Activated naive CD4-positive, alpha-beta T cell treated with anti-CD3 and anti-CD28 coated beads, Interleukin-2, amount 10 ng/mL, durations not matched to agents 5 hours and 36 hours (primary cell): ENCODE results near the gene GPR162. TPM values are rescaled to one million over a fixed set of nuclear protein-coding genes. Genes with fewer than 3 reads are reported as not detected.

Experiments
- total RNA-seq, 2 experiments: library from RNA; stranded (reverse); gene quantifications; one replicate each; pipeline ENCODE4 v1.2.3, GENCODE V29; 2021

The GPR162 gene, protein sequence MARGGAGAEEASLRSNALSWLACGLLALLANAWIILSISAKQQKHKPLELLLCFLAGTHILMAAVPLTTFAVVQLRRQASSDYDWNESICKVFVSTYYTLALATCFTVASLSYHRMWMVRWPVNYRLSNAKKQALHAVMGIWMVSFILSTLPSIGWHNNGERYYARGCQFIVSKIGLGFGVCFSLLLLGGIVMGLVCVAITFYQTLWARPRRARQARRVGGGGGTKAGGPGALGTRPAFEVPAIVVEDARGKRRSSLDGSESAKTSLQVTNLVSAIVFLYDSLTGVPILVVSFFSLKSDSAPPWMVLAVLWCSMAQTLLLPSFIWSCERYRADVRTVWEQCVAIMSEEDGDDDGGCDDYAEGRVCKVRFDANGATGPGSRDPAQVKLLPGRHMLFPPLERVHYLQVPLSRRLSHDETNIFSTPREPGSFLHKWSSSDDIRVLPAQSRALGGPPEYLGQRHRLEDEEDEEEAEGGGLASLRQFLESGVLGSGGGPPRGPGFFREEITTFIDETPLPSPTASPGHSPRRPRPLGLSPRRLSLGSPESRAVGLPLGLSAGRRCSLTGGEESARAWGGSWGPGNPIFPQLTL
- total RNA-seq, result under 1 TPM; 0.17 to 0.23 TPM

DNA sequence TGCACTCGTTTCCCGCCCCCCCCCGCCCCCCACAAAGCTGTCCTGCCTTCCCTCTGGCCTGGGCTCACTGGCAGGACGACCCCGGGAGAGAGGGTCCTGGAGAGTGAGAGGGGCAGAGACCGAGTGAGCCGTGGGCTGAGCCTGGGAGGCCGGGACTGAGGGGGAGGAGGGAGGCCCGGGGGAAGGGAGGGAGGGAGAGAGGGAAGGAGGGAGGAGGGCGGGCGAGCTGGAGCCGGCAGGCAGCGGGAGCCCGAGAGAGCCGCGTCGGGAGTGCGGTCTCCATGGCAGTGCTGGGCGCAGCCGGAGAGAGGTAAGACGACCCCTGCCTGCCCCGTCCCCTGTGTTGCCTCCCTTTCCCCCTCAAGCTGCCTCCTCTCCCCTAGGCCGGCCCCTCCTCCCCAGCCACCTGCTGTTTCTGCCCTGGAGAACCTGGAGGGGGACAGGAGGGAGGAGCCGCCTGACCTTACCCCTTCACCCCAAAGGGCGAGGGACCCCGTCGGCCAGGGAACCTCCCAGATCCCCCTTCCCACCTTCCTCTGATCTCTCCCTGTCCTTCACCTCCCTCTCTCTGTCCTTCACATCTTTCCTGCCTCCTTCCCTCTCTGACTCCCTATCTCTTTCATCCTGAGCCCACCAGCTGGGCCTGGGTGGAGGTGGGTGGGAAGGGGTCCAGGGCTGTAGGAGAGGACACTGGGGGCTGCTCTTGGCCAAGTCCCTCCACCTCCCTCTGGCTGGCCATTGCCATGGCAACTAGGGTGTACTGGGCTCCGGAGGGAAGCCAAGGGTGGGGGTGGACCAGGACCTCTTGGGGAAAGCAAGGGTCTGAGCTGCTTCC lies at the start of gene GPR162:
GPR162 (plus strand) TSS at position 231 of the 835 bp plus-strand sequence. CDS start 2,078 bp downstream, outside the sequence.

DNA sequence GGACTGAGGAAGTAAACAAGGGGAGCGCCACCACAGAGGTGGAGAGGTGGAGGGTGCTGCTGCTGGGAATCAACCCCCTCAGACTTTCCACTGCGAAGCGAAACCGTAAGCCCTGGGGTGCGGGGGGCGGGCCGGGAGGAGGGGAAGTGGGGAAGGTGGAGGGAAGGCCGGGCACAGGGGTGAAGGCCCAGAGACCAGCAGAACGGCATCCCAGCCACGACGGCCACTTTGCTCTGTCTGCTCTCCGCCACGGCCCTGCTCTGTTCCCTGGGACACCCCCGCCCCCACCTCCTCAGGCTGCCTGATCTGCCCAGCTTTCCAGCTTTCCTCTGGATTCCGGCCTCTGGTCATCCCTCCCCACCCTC lies 49.3 kb upstream of the GPR162 start, which contains the start of gene LAG3:
LAG3 (plus strand) TSS at position 190 of the 365 bp plus-strand sequence. CDS start 333 bp downstream, outside the sequence.

DNA sequence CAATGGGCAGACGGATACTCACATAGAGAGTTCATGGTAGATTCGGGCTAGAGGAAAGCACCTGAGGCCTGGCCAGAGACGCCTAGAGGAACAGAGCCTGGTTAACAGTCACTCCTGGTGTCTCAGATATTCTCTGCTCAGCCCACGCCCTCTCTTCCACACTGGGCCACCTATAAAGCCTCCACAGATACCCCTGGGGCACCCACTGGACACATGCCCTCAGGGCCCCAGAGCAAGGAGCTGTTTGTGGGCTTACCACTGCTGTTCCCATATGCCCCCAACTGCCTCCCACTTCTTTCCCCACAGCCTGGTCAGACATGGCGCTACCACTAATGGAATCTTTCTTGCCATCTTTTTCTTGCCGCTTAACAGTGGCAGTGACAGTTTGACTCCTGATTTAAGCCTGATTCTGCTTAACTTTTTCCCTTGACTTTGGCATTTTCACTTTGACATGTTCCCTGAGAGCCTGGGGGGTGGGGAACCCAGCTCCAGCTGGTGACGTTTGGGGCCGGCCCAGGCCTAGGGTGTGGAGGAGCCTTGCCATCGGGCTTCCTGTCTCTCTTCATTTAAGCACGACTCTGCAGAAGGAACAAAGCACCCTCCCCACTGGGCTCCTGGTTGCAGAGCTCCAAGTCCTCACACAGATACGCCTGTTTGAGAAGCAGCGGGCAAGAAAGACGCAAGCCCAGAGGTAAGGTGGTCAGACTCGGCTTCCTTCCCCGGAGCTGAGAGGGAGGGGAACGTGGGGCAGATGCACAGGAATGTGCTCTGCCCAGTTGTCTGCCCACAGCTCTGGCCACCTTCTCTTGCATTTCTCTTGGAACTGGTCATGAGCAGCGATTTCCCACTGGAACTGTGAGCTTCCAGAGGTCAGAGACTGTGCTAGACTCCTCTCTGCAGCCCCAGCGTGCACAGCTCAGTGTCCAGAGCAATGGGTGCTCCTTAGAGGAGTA lies 32.4 kb upstream of the GPR162 start, which contains the start of gene CD4:
CD4 (plus strand) TSS at position 557 of the 953 bp plus-strand sequence. CDS start 10,611 bp downstream, outside the sequence.

DNA sequence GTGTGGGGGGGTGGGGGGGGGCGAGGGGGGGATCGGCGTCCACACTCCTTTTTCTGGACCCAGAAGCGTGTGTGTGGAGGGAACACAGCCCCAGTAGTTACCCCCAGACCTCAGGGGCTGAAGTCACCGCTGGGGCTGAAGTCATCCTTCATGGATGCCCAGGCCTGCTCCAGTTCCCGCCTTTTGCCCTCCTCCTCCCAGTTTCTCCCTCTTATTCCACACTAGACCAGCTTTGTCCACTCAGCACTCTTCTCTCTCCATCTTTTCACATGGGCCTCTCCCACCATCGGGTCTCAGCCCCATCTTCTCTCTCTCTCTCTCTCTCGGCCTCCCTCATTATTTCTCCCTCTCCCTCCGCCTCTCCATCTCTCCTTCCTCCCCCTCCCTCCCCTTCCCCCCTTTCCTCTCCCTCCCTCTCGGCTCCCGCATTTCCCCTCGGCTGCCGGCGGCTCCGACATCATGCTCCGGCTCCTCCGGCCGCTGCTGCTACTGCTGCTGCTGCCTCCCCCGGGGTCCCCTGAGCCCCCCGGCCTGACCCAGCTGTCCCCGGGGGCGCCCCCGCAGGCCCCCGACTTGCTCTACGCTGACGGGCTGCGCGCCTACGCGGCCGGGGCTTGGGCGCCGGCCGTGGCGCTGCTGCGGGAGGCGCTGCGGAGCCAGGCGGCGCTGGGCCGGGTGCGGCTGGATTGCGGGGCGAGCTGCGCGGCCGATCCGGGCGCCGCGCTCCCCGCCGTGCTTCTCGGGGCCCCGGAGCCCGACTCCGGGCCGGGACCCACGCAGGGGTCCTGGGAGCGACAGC lies 6.6 kb downstream of the GPR162 start, which contains the start of gene P3H3:
P3H3 (plus strand) TSS at position 426 of the 799 bp plus-strand sequence; CDS start at position 460, 34 bp downstream.

DNA sequence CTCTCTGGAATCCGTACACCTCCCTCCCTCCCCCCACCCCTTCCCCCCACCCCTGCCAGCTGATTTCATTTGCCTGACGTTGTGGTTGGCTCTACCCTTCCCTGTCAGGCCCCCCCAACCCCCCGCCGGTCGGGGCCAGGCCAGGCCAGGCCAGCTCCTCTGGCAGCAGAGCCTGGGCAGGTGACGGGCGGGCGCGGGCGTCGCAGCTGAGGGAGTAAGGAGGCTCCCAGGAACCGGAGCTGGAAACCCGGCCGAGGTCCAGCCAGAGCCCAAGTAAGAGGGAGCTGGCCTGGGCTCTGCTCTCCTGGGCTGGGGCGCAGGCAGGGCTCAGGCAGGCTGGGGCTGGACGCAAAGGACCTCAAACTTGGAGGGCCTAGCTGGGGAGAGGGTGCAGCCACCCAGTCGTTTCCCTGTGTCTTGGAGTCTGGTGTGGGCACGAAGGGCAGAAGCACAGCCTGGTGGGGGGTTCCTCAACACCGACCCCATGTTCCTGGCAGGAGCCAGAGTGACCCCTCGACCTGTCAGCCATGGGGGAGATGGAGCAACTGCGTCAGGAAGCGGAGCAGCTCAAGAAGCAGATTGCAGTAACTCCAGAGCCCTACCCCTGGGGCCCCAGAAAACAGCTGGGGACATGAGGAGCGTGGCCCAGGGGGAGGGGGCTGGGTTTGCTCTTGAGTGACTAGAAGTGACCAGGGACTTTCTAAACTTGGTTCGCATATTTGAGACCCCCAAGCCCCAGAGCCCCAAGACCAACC lies 19.3 kb downstream of the GPR162 start, which contains the start of gene GNB3:
GNB3 (plus strand) TSS at position 165 of the 755 bp plus-strand sequence; CDS start at position 528, 363 bp downstream.

DNA sequence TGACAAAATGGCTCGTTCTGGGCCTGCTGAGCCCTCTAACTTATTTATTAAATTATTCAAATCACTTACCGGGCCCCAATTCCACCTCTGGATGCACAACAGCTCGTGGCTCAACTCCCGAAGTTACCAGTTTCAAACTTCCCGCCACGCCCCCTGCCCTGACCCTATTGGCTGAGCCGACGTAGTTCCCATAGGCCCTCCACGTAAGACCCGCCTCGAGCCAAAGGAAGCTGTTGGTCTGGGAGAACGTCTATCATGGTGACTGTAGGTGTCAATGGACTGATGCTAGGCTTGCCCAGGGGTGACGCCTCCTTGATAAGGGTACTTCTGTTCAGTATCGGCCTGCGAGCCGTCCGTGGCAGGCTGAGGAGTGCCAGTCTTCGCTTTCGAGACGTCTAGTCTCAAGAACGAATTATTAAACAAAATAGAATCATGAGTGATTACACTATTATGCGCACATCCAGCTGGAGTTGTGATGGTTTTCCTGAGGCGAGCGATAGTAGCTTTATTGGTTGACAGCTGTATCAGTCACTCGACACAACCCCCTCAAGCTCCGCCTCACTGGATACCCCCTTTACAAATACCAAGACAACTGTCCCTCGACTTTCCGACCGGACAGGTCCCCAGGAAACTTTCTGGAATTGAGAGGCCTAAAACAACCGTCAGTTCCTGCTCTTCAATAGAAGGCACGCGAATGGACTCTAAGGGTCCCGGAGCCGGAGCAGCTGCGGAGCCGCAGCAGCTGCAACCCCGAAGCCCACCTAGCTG lies 29.7 kb downstream of the GPR162 start, which contains the start of gene CDCA3:
CDCA3 (minus strand) TSS at position 134 of the 768 bp plus-strand sequence. CDS start 334 bp downstream, outside the sequence.

DNA sequence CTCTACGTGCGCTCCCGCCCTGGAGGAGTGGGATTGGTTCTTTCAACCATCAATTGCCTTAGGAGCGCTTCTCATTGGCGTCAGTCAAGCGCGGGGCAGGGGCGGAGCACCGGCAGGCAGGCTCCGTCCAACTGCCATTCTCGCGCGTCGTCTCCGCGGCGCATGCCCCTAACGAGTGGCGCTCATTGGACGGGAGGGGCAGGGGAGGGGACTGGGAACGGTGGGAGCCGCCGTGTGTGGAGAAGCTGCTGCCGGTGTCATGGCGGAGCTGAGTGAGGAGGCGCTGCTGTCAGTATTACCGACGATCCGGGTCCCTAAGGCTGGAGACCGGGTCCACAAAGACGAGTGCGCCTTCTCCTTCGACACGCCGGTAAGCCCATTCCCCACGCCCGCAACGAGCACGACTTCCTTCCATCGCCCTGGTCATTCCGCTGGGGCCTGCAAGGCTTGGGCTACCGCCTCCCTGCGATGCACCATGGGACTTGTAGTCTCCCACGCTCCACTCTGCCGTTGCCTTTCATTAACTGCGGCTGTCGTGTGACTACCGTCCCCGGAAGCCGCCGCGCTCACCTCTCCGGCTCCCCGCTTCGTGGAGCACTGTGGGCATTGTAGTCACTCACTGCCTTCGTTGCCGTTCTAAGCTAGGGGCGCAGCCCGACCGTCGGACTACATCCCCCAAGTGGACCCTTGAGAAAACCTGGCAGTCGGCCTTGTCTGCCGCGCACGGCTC lies 30.5 kb downstream of the GPR162 start, which contains the start of gene USP5:
USP5 (plus strand) TSS at position 230 of the 730 bp plus-strand sequence; CDS start at position 260, 30 bp downstream.

DNA sequence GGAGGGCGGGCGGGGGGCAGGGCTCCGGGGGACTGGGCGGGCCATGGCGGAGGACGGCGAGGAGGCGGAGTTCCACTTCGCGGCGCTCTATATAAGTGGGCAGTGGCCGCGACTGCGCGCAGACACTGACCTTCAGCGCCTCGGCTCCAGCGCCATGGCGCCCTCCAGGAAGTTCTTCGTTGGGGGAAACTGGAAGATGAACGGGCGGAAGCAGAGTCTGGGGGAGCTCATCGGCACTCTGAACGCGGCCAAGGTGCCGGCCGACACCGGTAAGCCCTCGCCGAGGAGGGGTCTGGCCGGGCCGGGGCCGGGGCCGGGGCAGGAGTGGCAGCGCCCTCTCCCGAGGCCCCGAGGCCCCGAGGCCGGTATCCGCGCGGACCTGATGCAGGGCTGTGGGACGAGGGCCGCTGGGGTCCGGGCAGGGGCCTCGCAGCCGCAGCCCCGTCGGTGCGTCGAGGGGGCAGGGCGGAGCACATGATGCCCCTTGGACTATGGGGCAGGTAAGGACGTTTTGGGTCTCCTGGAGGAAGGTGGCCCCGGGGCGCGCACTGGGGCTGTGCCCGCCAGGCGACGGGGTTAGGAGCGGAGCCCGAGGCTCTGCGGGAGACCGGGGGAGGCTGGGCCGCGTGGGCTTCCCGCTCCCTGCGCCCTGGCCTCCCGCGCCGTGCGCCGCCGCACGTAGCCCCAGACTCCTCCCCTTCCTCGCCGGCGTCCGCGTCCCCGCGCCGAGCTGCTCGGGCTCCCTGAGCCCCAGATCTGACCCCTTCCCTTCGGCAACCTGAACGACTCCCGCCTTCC lies 46.0 kb downstream of the GPR162 start, which contains the start of gene TPI1:
TPI1 (plus strand) TSS at position 119 of the 798 bp plus-strand sequence; CDS start at position 155, 36 bp downstream.

DNA sequence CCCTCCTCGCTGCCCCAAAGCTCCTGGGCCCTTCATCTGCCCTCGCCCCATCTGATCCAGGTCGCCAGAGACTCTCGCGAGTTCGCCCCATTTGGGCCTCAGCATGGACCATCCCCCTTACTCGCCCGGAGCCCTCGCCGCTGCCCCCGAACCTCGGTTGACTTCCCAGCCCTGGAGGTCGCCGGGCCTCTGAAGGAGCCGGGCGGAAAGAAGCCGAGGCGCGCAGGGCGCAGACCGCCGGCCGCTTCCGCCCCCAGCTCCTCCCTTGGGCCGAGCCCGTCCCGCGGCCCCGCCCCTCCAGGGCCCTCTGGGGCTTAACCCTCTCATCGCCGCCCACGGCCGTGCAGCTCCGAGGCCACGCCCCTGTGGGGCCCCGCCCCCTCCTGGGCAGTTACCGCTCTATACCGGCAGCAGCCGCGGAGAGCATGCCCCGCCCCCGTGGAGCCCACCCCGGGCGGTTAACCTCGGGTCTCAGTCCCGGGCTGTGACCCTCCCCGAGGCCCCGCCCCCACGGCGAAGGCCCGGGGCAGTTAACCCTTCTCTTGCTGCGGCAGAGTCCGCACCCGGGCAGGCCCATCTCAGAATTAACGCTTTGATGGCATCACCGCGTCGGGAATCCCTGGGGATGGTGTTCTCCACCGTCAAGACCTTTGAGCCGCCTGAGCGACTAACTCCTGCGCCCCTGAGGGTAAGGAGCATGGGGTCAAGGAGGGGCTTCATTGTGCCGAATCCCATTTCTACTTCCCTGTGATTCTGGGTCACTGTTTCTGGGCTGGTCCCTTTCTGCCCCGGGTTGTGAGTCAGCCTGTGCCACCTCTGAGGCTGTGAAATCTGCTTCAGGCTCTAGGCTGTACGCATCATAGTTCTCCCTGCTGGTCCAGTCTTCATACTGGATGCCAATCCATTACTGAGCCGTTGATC lies 51.7 kb downstream of the GPR162 start, which contains the start of gene SPSB2:
SPSB2 (minus strand) TSS at position 210 of the 921 bp plus-strand sequence. CDS start 402 bp downstream, outside the sequence.

Other genes starting within 250 kb of the GPR162 start
- 100 to 1,000 TPM; 233 to 250 TPM for gene CHD4, start 214.4 kb upstream of the GPR162 start, total RNA-seq
- 1 to 10 TPM; 7.5 to 8.2 TPM for gene LPAR5, start 185.9 kb upstream of the GPR162 start, total RNA-seq
- 1 to 10 TPM; 1.6 to 2.4 TPM for gene ACRBP, start 174.4 kb upstream of the GPR162 start, total RNA-seq
- 10 to 100 TPM; 43.0 to 45.8 TPM for gene ING4, start 158.7 kb upstream of the GPR162 start, total RNA-seq
- gene ZNF384, start 132.4 kb upstream of the GPR162 start, total RNA-seq, result 10 to 100 TPM; 81.6 to 84.8 TPM
- not detected for gene PIANP, start 121.0 kb upstream of the GPR162 start, total RNA-seq
- gene COPS7A, start 97.8 kb upstream of the GPR162 start, total RNA-seq, result 10 to 100 TPM; 25.9 to 26.9 TPM
- 10 to 100 TPM; 85.0 to 89.9 TPM for gene MLF2, start 68.7 kb upstream of the GPR162 start, total RNA-seq
- 10 to 100 TPM; 11.7 to 12.2 TPM for gene PTMS, start 55.5 kb upstream of the GPR162 start, total RNA-seq
- gene LAG3, start 49.3 kb upstream of the GPR162 start, total RNA-seq, result 1 to 10 TPM; 3.2 to 4.0 TPM
- gene CD4, start 32.3 kb upstream of the GPR162 start, total RNA-seq, result 100 to 1,000 TPM; 215 to 224 TPM
- under 1 TPM; 0.46 to 0.96 TPM for gene P3H3, start 6.6 kb downstream of the GPR162 start, total RNA-seq
- under 1 TPM; 0.10 to 0.45 TPM for gene GNB3, start 19.1 kb downstream of the GPR162 start, total RNA-seq
- gene CDCA3, start 29.5 kb downstream of the GPR162 start, total RNA-seq, result 10 to 100 TPM; 82.5 to 85.6 TPM
- gene USP5, start 30.3 kb downstream of the GPR162 start, total RNA-seq, result 100 to 1,000 TPM; 112 to 115 TPM
- 1,000 to 10,000 TPM; 1,127 to 1,161 TPM for gene TPI1, start 45.7 kb downstream of the GPR162 start, total RNA-seq
- gene SPSB2, start 51.5 kb downstream of the GPR162 start, total RNA-seq, result 1 to 10 TPM; 8.0 to 8.7 TPM
- 1 to 10 TPM; 3.0 to 3.8 TPM for gene LRRC23, start 83.0 kb downstream of the GPR162 start, total RNA-seq
- 100 to 1,000 TPM; 146 to 157 TPM for gene ENO2, start 92.8 kb downstream of the GPR162 start, total RNA-seq
- gene ATN1, start 106.1 kb downstream of the GPR162 start, total RNA-seq, result 10 to 100 TPM; 26.4 to 29.4 TPM
- gene RNU7-1, start 122.0 kb downstream of the GPR162 start, total RNA-seq, result not detected
- 100 to 1,000 TPM; 239 to 248 TPM for gene C12orf57, start 122.2 kb downstream of the GPR162 start, total RNA-seq
- 100 to 1,000 TPM; 394 to 402 TPM for gene PTPN6, start 129.5 kb downstream of the GPR162 start, total RNA-seq
- gene PHB2, start 148.8 kb downstream of the GPR162 start, total RNA-seq, result 100 to 1,000 TPM; 216 TPM
- gene EMG1, start 149.1 kb downstream of the GPR162 start, total RNA-seq, result 10 to 100 TPM; 46.4 to 51.7 TPM
- gene LPCAT3, start 196.7 kb downstream of the GPR162 start, total RNA-seq, result 10 to 100 TPM; 34.7 to 37.2 TPM
- 1 to 10 TPM; 1.5 to 1.9 TPM for gene C1S, start 238.9 kb downstream of the GPR162 start, total RNA-seq